K562 (cell line): Measurements from ENCODE around the gene ANKS4B. TPM values are rescaled to one million over a fixed set of nuclear protein-coding genes. Genes with fewer than 3 reads are reported as not detected.

Experiments used
- BRD4 ChIP-seq: fragments of 200-600 bp; sonication (generic); IDR thresholded peaks from 2 replicates; pipeline ENCODE4 v1.6.1; 2017; ENCODE audit warnings: inconsistent platforms
- CEBPG ChIP-seq, 3 experiments: fragments of 200-800 bp in 1 of 3; sonication (Bioruptor generic) in 1 of 3; sonication (generic) in 1 of 3; formaldehyde crosslinking in 1 of 3; IDR thresholded peaks in 2 of 3; conservative IDR thresholded peaks in 1 of 3; 2 replicates each; pipeline versions ENCODE4 v1.6.1 to v1.8.0; 2016 to 2022; ENCODE audit warnings: missing compliant biosample characterization in 2 of 3, missing genetic modification characterization in 2 of 3, mild to moderate bottlenecking in 1 of 3, missing genetic modification reagents in 1 of 3
- CHD2 ChIP-seq: IDR thresholded peaks from 2 replicates; pipeline ENCODE4 v1.6.1; 2011; ENCODE audit warnings: low read depth, low read length
- CREB1 ChIP-seq, 2 experiments: sonication (generic) in 1 of 2; formaldehyde crosslinking in 1 of 2; IDR thresholded peaks; 2 replicates each; pipeline versions ENCODE4 v1.6.1 to v1.8.0; 2012 to 2022; ENCODE audit warnings: inconsistent platforms in 1 of 2, mild to moderate bottlenecking in 1 of 2, missing genetic modification reagents in 1 of 2, moderate library complexity in 1 of 2
- EHMT2 ChIP-seq: fragments of 450-650 bp; IDR thresholded peaks from 2 replicates; pipeline ENCODE4 v1.6.1; 2018; ENCODE audit warnings: antibody characterized with exemption
- ELF2 ChIP-seq: fragments of 250-450 bp; sonication (Bioruptor Pico); IDR thresholded peaks from 2 replicates; pipeline ENCODE4 v1.5.0; 2021; ENCODE audit warnings: mild to moderate bottlenecking
- FOSL1 ChIP-seq: fragments of 200-800 bp; sonication (Bioruptor generic); conservative IDR thresholded peaks from 2 replicates; pipeline ENCODE4 v1.6.1; 2016; ENCODE audit warnings: missing genetic modification characterization, missing compliant biosample characterization
- GTF2A2 ChIP-seq: IDR thresholded peaks from 2 replicates; pipeline ENCODE4 v1.6.1; 2016; ENCODE audit warnings: mild to moderate bottlenecking, missing genetic modification characterization, missing compliant biosample characterization
- GTF2E2 ChIP-seq: fragments of 200-800 bp; sonication (Bioruptor generic); IDR thresholded peaks from 2 replicates; pipeline ENCODE4 v1.6.1; 2016; ENCODE audit warnings: missing genetic modification characterization, missing compliant biosample characterization
- HNRNPH1 ChIP-seq: fragments of 200-400 bp; formaldehyde crosslinking; optimal IDR thresholded peaks from 2 replicates; pipeline ENCODE3; 2017; ENCODE audit warnings: low read depth, mild to moderate bottlenecking, low read length, moderate library complexity
- HNRNPK ChIP-seq: fragments of 200-400 bp; formaldehyde crosslinking; IDR thresholded peaks from one replicate; pipeline ENCODE4 v1.6.1; 2018; ENCODE audit warnings: mild to moderate bottlenecking, low read depth, low read length; ENCODE audit not compliant: poor library complexity, severe bottlenecking
- MTA3 ChIP-seq: fragments of 450-650 bp; formaldehyde crosslinking; IDR thresholded peaks from 2 replicates; pipeline ENCODE4 v1.6.1; 2017; ENCODE audit warnings: mild to moderate bottlenecking, borderline replicate concordance
- MYBL2 ChIP-seq, 2 experiments: fragments of 450-650 bp in 1 of 2; sonication (generic) in 1 of 2; formaldehyde crosslinking in 1 of 2; IDR thresholded peaks; 2 replicates each; pipeline versions ENCODE4 v1.6.1 to v1.8.1; 2017 to 2022; ENCODE audit warnings: borderline replicate concordance in 1 of 2, inconsistent platforms in 1 of 2, low read depth in 1 of 2, mild to moderate bottlenecking in 1 of 2, missing genetic modification reagents in 1 of 2, moderate library complexity in 1 of 2
- SAFB2 ChIP-seq: fragments of 200-400 bp; formaldehyde crosslinking; IDR thresholded peaks from 2 replicates; pipeline ENCODE4 v1.6.1; 2018; ENCODE audit warnings: borderline replicate concordance, low read length, low read depth, moderate library complexity; ENCODE audit not compliant: severe bottlenecking
- STAT5A ChIP-seq: IDR thresholded peaks from 2 replicates; pipeline ENCODE4 v1.6.1; 2012; ENCODE audit warnings: low read length, inconsistent platforms, borderline replicate concordance
- ZNF174 ChIP-seq: fragments of 250-450 bp; sonication (Bioruptor Pico); IDR thresholded peaks from 2 replicates; pipeline ENCODE4 v1.4.0; 2020; ENCODE audit warnings: mild to moderate bottlenecking
- ZNF197 ChIP-seq: fragments of 200-800 bp; sonication (Bioruptor generic); IDR thresholded peaks from 2 replicates; pipeline ENCODE4 v1.6.1; 2016; ENCODE audit warnings: low read depth, missing genetic modification characterization, missing compliant biosample characterization
- ZNF24 ChIP-seq: fragments of 450-650 bp; IDR thresholded peaks from 2 replicates; pipeline ENCODE4 v1.6.1; 2016
- ZNF561 ChIP-seq: fragments of 450-650 bp; formaldehyde crosslinking; conservative IDR thresholded peaks from 2 replicates; pipeline ENCODE4 v1.4.0; 2020; ENCODE audit warnings: mild to moderate bottlenecking, moderate library complexity
- ZNF589 ChIP-seq: fragments of 200-800 bp; sonication (Bioruptor generic); IDR thresholded peaks from 2 replicates; pipeline ENCODE4 v1.6.1; 2016; ENCODE audit warnings: low read depth, missing genetic modification characterization, missing compliant biosample characterization
- polyA plus RNA-seq, 8 experiments: library from polyadenylated mRNA; depleted of rRNA in 4 of 8; stranded (reverse) in 5 of 8; unstranded in 3 of 8; fragments of >200 nt; fragmentation: Nextera tagmentation in 2 of 8; fragmentation: Illumina TruSeq in 1 of 8; extraction: Ambion mirVana in 2 of 8; extraction: Trizol in 1 of 8; gene quantifications; 2 replicates each; pipeline versions ENCODE4 v1.2.1 to v1.2.3, GENCODE V29; 2011 to 2014; ENCODE audit warnings: inconsistent platforms in 1 of 8, missing spikeins in 1 of 8
- total RNA-seq, 7 experiments: library from RNA; depleted of rRNA in 6 of 7; stranded (reverse); fragments of >200 nt in 6 of 7; fragmentation: Illumina TruSeq in 2 of 7; extraction: Trizol in 2 of 7; gene quantifications; 2 replicates each; pipeline versions ENCODE4 v1.2.1 to v1.2.3, GENCODE V29; 2011 to 2021; ENCODE audit warnings: low replicate concordance in 1 of 7
- TF ChIP-seq, protein P1 (sequence below): sonication (generic); formaldehyde crosslinking; IDR thresholded peaks from 2 replicates; pipeline ENCODE4 v1.8.0; 2022; ENCODE audit warnings: missing genetic modification reagents, mild to moderate bottlenecking, borderline replicate concordance
- TF ChIP-seq, protein P2 (sequence below): fragments of 250-450 bp; sonication (Bioruptor Pico); IDR thresholded peaks from 2 replicates; pipeline ENCODE4 v1.8.0; 2022; ENCODE audit warnings: inconsistent platforms
- TF ChIP-seq, protein P3 (sequence below): IDR thresholded peaks from 2 replicates; pipeline ENCODE4 v1.6.1; 2011; ENCODE audit not compliant: insufficient read length; ENCODE audit errors: extremely low read depth

The ANKS4B gene
- total and polyA plus RNA-seq, 9 of the 15 experiments (the other 6 are each of a cell fraction or from before 2014, with no cell fraction given) = not detected

DNA sequence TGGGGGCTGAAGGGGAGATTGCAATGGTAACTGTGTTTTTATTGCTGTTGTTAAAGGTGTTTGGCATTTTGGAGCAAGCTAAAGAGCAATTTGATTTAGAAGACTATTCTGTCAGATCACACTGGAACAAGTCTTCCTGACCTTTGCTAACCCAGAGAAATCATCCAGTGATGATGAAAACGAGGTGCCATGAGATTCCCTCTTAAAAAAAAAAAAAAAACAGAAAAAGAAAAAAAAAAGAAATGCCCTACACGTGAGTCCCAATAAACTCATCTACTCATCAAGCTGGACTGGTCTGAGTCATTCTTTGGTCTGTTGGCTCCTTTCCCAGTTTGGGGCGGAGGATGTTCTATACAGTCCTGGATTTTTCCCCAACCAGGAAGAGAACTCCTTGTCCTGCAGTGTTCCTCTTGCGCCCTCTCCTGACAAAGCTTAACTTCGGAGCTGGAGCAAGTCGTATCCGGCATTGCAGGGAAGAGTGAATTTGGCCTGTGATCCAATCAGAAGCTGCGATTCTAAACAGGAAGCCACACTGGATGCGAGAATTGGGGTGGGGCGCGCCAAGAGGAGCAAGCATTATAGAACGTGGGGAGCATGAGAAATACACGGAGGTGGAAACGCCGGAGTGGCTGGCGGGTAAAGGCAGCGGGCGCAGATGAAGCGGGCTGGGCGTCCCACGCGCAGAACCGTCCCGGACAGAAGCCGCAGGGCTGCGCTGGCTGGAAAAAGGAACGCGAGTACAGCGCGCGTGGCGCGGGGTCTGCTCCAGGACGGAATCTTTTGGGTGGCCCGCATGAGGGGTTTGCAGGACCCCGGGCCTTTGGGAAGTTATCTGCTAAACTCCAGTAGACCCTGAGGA is 67.0 kb downstream of the ANKS4B start (continued):
- TF ChIP-seq SAFB2 (no peak), GTF2A2 (tag) (no peak), BRD4 (no peak), ZNF24 (no peak), HNRNPK (no peak), EHMT2 (peak; percentile 92), CEBPG (CRISPR knock-in tag; IDR thresholded peaks at IDR 0.05) (peak; percentile 43; the same call in 1 of the 2 replicates), CEBPG (tag; conservative IDR thresholded peaks at IDR 0.05 in 1 of 2, IDR thresholded peaks at IDR 0.05 in 1 of 2) (0 out of 4 replicates have a peak, but pooled peaks of 1 of the 2 experiments have one; percentile 2), CREB1 (IDR thresholded peaks at IDR 0.05) (no peak), CREB1 (CRISPR knock-in tag; IDR thresholded peaks at IDR 0.05) (no peak), ZNF197 (no peak), ZNF174 (CRISPR knock-in tag) (no peak), ZNF561 (CRISPR knock-in tag) (no peak), FOSL1 (tag) (peak; percentile 98), HNRNPH1 (no peak), ELF2 (CRISPR knock-in tag) (peak; percentile 70; the same call in 1 of the 2 replicates), ZNF589 (CRISPR knock-in tag) (no peak), MTA3 (peak; percentile 32; the same call in 1 of the 2 replicates), STAT5A (no peak), CHD2 (peak; percentile 62; the same call in 1 of the 2 replicates), GTF2E2 (tag) (no peak), MYBL2 (IDR thresholded peaks at IDR 0.05; ENCODE audit: low read depth) (no peak), MYBL2 (CRISPR knock-in tag; IDR thresholded peaks at IDR 0.05; ENCODE audit: borderline replicate concordance) (no peak)
- TF ChIP-seq, protein P1, sequence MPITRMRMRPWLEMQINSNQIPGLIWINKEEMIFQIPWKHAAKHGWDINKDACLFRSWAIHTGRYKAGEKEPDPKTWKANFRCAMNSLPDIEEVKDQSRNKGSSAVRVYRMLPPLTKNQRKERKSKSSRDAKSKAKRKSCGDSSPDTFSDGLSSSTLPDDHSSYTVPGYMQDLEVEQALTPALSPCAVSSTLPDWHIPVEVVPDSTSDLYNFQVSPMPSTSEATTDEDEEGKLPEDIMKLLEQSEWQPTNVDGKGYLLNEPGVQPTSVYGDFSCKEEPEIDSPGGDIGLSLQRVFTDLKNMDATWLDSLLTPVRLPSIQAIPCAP (CRISPR knock-in tag) = no peak
- TF ChIP-seq, protein P2, sequence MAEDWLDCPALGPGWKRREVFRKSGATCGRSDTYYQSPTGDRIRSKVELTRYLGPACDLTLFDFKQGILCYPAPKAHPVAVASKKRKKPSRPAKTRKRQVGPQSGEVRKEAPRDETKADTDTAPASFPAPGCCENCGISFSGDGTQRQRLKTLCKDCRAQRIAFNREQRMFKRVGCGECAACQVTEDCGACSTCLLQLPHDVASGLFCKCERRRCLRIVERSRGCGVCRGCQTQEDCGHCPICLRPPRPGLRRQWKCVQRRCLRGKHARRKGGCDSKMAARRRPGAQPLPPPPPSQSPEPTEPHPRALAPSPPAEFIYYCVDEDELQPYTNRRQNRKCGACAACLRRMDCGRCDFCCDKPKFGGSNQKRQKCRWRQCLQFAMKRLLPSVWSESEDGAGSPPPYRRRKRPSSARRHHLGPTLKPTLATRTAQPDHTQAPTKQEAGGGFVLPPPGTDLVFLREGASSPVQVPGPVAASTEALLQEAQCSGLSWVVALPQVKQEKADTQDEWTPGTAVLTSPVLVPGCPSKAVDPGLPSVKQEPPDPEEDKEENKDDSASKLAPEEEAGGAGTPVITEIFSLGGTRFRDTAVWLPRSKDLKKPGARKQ (CRISPR knock-in tag) = no peak
- TF ChIP-seq, protein P3, sequence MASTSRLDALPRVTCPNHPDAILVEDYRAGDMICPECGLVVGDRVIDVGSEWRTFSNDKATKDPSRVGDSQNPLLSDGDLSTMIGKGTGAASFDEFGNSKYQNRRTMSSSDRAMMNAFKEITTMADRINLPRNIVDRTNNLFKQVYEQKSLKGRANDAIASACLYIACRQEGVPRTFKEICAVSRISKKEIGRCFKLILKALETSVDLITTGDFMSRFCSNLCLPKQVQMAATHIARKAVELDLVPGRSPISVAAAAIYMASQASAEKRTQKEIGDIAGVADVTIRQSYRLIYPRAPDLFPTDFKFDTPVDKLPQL = no peak
